A549 (cell line): ENCODE results near the gene ZNRF4. TPM values are rescaled to one million over a fixed set of nuclear protein-coding genes. Genes with fewer than 3 reads are reported as not detected.

Source experiments
- ATAC-seq, 2 experiments: fragments of 200-7000 bp in 1 of 2; fragments of >200 bp in 1 of 2; cut with Nextera tagmentation in 1 of 2; cut with Tn5 transposase in 1 of 2; 3 replicates each; pipeline versions ENCODE4 v1.8.0 to v1.9.1; 2018 to 2020; ENCODE audit warnings: mild to moderate bottlenecking in 1 of 2, moderate library complexity in 1 of 2
- CTCF ChIA-PET: fragments of 300-600 bp; sonication (Branson Sonifier 250); formaldehyde crosslinking; extraction: SDS; loops from one replicate; lab custom pipeline; 2021; ENCODE audit warnings: antibody characterized with exemption, inconsistent platforms; lab: Yijun Ruan, JAX
- POLR2A ChIA-PET: fragments of 350-600 bp; formaldehyde crosslinking; extraction: SDS; loops from one replicate; lab custom pipeline; 2021; ENCODE audit warnings: antibody characterized with exemption, inconsistent platforms; lab: Yijun Ruan, JAX
- DNase-seq, 2 experiments: peaks; one replicate each; pipeline versions ENCODE4 v3.0.0 to v3.0.0-alpha.2; 2011 to 2016; ENCODE audit warnings: low read depth in 1 of 2, low spot score in 1 of 2
- FAIRE-seq: peaks from 2 replicates; lab custom pipeline; 2011; peaks lifted over from hg19 to GRCh38; lab: Jason Lieb, UNC
- H3K27ac ChIP-seq, 2 experiments: fragments of >200 bp; sonication (Bioruptor Twin); formaldehyde crosslinking; 3 replicates each; pipeline ENCODE4 v1.5.1; 2016 to 2017
- H3K4me1 ChIP-seq: fragments of >200 bp; sonication (Bioruptor Twin); formaldehyde crosslinking; 3 replicates; pipeline ENCODE4 v1.6.1; 2016
- H3K4me2 ChIP-seq: fragments of >200 bp; sonication (Bioruptor Twin); formaldehyde crosslinking; 3 replicates; pipeline ENCODE4 v1.6.1; 2016
- H3K4me3 ChIP-seq: fragments of >200 bp; sonication (Bioruptor Twin); formaldehyde crosslinking; 3 replicates; pipeline ENCODE4 v1.5.1; 2016
- H3K9me3 ChIP-seq: fragments of >200 bp; sonication (Bioruptor Twin); formaldehyde crosslinking; 3 replicates; pipeline ENCODE4 v1.6.1; 2016
- BHLHE40 ChIP-seq: IDR thresholded peaks from 2 replicates; pipeline ENCODE4 v1.6.1; 2012; ENCODE audit warnings: low read depth, low read length, inconsistent platforms
- CHD4 ChIP-seq: fragments of 200-600 bp; sonication (generic); IDR thresholded peaks from 2 replicates; pipeline ENCODE4 v1.6.1; 2016; ENCODE audit warnings: antibody characterized with exemption, mild to moderate bottlenecking, borderline replicate concordance
- CTCF ChIP-seq: fragments of >200 bp; sonication (Bioruptor Twin); formaldehyde crosslinking; IDR thresholded peaks from 3 replicates; pipeline ENCODE4 v1.5.1; 2016
- EP300 ChIP-seq, 2 experiments: fragments of >200 bp; sonication (Bioruptor Twin); formaldehyde crosslinking; IDR thresholded peaks; 2 replicates in 1 of 2; 3 replicates in 1 of 2; pipeline ENCODE4 v1.6.1; 2016 to 2017
- ESRRA ChIP-seq: fragments of 150-350 bp; IDR thresholded peaks from 2 replicates; pipeline ENCODE4 v1.6.1; 2014; ENCODE audit warnings: mild to moderate bottlenecking, low read length, borderline replicate concordance
- GATA3 ChIP-seq: IDR thresholded peaks from 2 replicates; pipeline ENCODE4 v1.6.1; 2012; ENCODE audit warnings: borderline replicate concordance
- HDAC2 ChIP-seq: fragments of 200-600 bp; sonication (generic); IDR thresholded peaks from 2 replicates; pipeline ENCODE4 v1.6.1; 2016
- HOXB13 ChIP-seq: fragments of 250-450 bp; sonication (Bioruptor Pico); IDR thresholded peaks from 2 replicates; pipeline ENCODE4 v1.5.0; 2020; ENCODE audit warnings: low read depth, mild to moderate bottlenecking, moderate library complexity
- HOXB5 ChIP-seq: fragments of 250-450 bp; sonication (Bioruptor Pico); IDR thresholded peaks from 2 replicates; pipeline ENCODE4 v1.5.0; 2020; ENCODE audit warnings: mild to moderate bottlenecking, moderate library complexity
- JUNB ChIP-seq: fragments of >200 bp; sonication (Bioruptor Twin); formaldehyde crosslinking; IDR thresholded peaks from 2 replicates; pipeline ENCODE4 v1.6.1; 2016
- MAX ChIP-seq: IDR thresholded peaks from 2 replicates; pipeline ENCODE4 v1.6.1; 2012
- MAZ ChIP-seq: fragments of 150-350 bp; IDR thresholded peaks from 2 replicates; pipeline ENCODE4 v1.6.1; 2014; ENCODE audit warnings: antibody characterized with exemption, low read depth, low read length, borderline replicate concordance
- MYC ChIP-seq: IDR thresholded peaks from 2 replicates; pipeline ENCODE4 v1.6.1; 2012; ENCODE audit warnings: mild to moderate bottlenecking, inconsistent platforms, low read length, improper control_type of control experiment, borderline replicate concordance
- NFE2L2 ChIP-seq: fragments of 150-350 bp; conservative IDR thresholded peaks from 2 replicates; pipeline ENCODE4 v1.6.1; 2014; ENCODE audit warnings: low read length
- POLR2AphosphoS2 ChIP-seq: conservative IDR thresholded peaks from 2 replicates; pipeline ENCODE4 v1.6.1; 2012; ENCODE audit warnings: low read length, improper control_type of control experiment, inconsistent platforms
- RAD21 ChIP-seq, 2 experiments: fragments of >200 bp in 1 of 2; sonication (Bioruptor Twin) in 1 of 2; formaldehyde crosslinking in 1 of 2; IDR thresholded peaks in 1 of 2; conservative IDR thresholded peaks in 1 of 2; 2 replicates in 1 of 2; 3 replicates in 1 of 2; pipeline ENCODE4 v1.6.1; 2012 to 2018; ENCODE audit warnings: inconsistent platforms in 1 of 2
- REST ChIP-seq: fragments of 200-600 bp; sonication (generic); IDR thresholded peaks from 2 replicates; pipeline ENCODE4 v1.6.1; 2016; ENCODE audit warnings: antibody characterized with exemption, mild to moderate bottlenecking, moderate library complexity
- SMC3 ChIP-seq: fragments of >200 bp; sonication (Bioruptor Twin); formaldehyde crosslinking; IDR thresholded peaks from 3 replicates; pipeline ENCODE4 v1.6.1; 2018; ENCODE audit warnings: inconsistent platforms
- TFCP2L1 ChIP-seq: fragments of 250-450 bp; sonication (Bioruptor Pico); IDR thresholded peaks from 2 replicates; pipeline ENCODE4 v1.5.0; 2021; ENCODE audit warnings: mild to moderate bottlenecking
- TP53 ChIP-seq: fragments of 250-450 bp; sonication (Bioruptor Pico); IDR thresholded peaks from 2 replicates; pipeline ENCODE4 v1.5.0; 2021; ENCODE audit warnings: mild to moderate bottlenecking, moderate library complexity
- USF2 ChIP-seq: fragments of 450-650 bp; IDR thresholded peaks from 2 replicates; pipeline ENCODE4 v1.6.1; 2014; ENCODE audit warnings: antibody characterized with exemption
- WGBS: methylation state at CpG from one replicate; pipeline ENCODE4 v1.1.6; 2017; ENCODE audit errors: missing lambda C conversion rate; 5-methylcytosine and 5-hydroxymethylcytosine counted together
- polyA plus RNA-seq, 4 experiments: library from polyadenylated mRNA; depleted of rRNA in 3 of 4; stranded (reverse); fragments of >200 nt; fragmentation: RNase III in 1 of 4; extraction: RNeasy Plus Mini Kit Qiagen cat#74134 plus additional on column Dnase treatment in 1 of 4; gene quantifications; 2 replicates in 3 of 4; 3 replicates in 1 of 4; pipeline ENCODE4 v1.2.3, GENCODE V29; 2011 to 2017

Gene ZNRF4
- polyA plus RNA-seq, 2 of the 4 experiments (the other 2 are of a cell fraction), result not detected

GRCh38 chr19:5460748-5461147 is 5.5 kb downstream of the ZNRF4 start:
- 54% methylated on average over 3 of the region's 3 CpGs for WGBS

GRCh38 chr19:5463959-5464358 is 8.7 kb downstream of the ZNRF4 start:
- Histone ChIP-seq H3K4me1 (no peaks in the 10 kb centered on the region), H3K4me3 (no peak overlapping the region), H3K27ac (no peak overlapping the region), H3K9me3 (no peaks in the 10 kb centered on the region), H3K4me2 (no peak overlapping the region)
- WGBS, result 22% methylated on average over 3 of the region's 3 CpGs
- ChIA-PET POLR2A (interaction anchor here (0.6 kb wide), 1 partner anchor 21 kb away, joined by 4 read pairs; no protein-coding TSS in a partner anchor), CTCF (interaction anchor here (1.0 to 1.1 kb wide), 2 partner anchors 16 to 93 kb away, joined by 3 read pairs; no protein-coding TSS in a partner anchor)
- ATAC-seq, result no peak
- DNase-seq, result no peak
- TF ChIP-seq POLR2AphosphoS2 (no peak), ESRRA (no peak), HOXB5 (CRISPR knock-in tag) (no peak), JUNB (no peak), MAX (no peak), EP300 (IDR thresholded peaks at IDR 0.05) (no peak), CHD4 (no peak), REST (no peak), BHLHE40 (no peak), HOXB13 (CRISPR knock-in tag) (no peak), GATA3 (no peak), CTCF (no peak), NFE2L2 (no peak), SMC3 (no peak)
- FAIRE-seq, result no peak

More at GRCh38 chr19:5460748-5461147, 5.5 kb downstream of the ZNRF4 start:
- Histone ChIP-seq H3K4me3 (no peak overlapping the region), H3K4me2 (no peak overlapping the region), H3K27ac (no peak overlapping the region), H3K9me3 (no peaks in the 10 kb centered on the region), H3K4me1 (no peaks in the 10 kb centered on the region)
- no peak for FAIRE-seq
- ChIA-PET CTCF (interaction anchor here (0.8 kb wide), 1 partner anchor 412 kb away, joined by 3 read pairs; no protein-coding TSS in a partner anchor), POLR2A (interaction anchor here (0.6 kb wide), 2 partner anchors 61 to 1545 kb away, joined by 3 to 4 read pairs; no protein-coding TSS in a partner anchor)
- ATAC-seq, result no peak
- DNase-seq, result no peak
- TF ChIP-seq USF2, result peak; percentile 81
- TF ChIP-seq MYC, result no peak
- TF ChIP-seq RAD21 (conservative IDR thresholded peaks at IDR 0.05 in 1 of 2, IDR thresholded peaks at IDR 0.05 in 1 of 2), result no peak
- TF ChIP-seq TP53, result no peak
- TF ChIP-seq HDAC2, result no peak
- TF ChIP-seq TFCP2L1 (CRISPR knock-in tag), result no peak
- no peak for TF ChIP-seq MAZ
- no peak for TF ChIP-seq CHD4
